GM18867 (cell line): ENCODE data around the gene CIT.

Source experiments
- ATAC-seq: cut with Tn5 transposase; IDR thresholded peaks from one replicate; pipeline ENCODE4 v1.9.1; 2021; ENCODE audit warnings: mild to moderate bottlenecking, moderate library complexity; ENCODE audit not compliant: unreplicated experiment

The CIT gene

DNA sequence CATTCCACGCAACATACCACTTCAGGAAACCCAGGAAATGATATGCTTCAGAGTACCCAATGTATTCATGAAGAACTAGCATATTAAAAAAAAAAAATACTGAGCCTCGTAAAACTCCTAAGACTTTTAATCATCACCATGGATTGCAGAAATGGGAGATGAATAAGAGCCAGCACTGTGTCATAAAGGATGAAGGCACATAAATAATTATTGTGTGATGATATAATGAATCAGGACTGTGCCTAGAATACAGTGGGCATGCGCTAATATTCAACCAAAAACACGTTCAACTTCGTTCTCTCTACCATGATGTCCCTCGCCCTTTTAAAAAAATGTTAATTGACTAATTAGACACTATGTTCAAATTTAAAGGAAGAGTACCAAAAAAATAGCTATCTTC lies 68.7 kb downstream of the CIT start:
- no peak for ATAC-seq

DNA sequence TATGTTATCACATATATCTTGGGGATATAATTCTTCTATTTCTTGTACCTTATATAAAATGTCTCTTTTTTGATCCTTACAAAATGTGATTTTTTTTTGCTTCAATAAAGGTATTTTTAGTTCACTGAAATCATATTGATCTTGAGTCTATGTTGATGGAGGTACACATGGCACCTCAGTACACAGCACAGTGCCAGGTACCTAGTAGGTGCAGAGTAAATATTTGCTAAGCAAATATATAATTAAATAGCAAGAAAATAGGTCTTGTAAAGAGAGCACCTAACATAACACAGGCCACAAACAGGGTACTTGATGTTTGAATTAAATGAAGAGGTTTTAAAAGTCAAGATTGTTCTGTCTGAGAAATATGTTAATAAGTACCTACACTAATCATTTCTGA lies 69.7 kb downstream of the CIT start:
- no peak for ATAC-seq

GRCh38 chr12:119804011-119804641 lies 73.0 kb downstream of the CIT start:
- no peak for ATAC-seq

DNA sequence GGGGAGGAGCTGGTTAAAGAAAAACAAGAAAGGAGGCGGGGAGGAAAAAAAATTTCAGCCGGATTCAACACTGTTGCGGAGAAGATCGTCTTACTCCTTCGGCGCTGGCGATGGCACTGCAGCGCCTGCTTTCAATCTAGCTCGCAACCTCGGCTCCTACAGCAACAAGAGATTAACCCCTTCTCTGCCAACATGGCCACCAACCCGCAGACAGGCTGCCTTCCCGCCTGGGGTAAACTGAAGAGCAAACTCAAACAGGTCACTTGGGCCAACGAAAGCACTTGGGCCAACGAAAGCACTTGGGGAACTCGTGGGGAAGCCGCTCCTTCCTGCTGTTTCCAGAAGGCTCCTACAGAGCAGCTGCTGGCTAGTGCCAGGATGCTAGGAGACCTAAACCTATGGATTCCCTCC lies 73.7 kb downstream of the CIT start:
- ATAC-seq, result no peak

DNA sequence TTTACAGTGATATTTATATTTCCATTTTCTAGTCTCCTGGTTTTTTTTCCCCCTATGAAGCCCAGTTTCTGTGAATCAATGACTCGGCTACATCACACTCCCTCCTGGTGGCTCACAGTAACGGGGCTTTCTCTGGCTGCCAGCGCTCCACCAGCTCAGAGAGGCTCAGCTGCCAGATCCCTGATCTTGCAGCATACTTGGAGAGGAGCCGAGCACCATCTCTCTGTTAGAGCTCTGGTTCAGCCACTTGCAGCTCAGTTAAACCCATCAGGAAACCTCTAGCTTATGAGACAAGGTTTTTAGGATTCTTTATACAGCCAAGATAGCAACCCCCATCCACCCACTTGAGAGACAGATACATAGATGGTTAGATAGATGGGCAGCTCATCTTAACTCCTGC lies 74.6 kb downstream of the CIT start:
- ATAC-seq, result no peak

- no peak for ATAC-seq
These were observed 80.0 kb downstream of the CIT start for GRCh38 chr12:119797090-119797489.

GRCh38 chr12:119796292-119796691 lies 80.8 kb downstream of the CIT start:
- ATAC-seq, result no peak

DNA sequence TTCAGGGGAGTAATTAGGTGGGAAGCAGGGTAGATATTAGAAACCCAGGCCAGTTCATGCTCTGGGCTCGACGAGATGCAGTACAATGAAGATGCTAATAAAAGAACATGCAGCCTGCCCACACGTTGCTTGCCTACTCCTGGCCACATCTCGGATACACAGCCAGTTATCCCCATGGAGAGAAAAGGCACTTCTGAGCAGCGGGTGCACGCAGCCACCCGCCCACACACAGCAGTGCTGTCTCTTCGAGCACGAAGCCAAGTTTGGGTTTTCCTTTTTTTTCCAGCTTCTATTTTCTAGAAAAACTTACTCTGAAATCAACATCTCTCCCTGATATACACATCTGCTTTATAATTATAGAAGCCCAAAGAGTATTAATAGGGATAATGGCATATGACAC lies 85.7 kb downstream of the CIT start:
- no peak for ATAC-seq

GRCh38 chr12:119788786-119789185 lies 88.3 kb downstream of the CIT start:
- ATAC-seq, result no peak

DNA sequence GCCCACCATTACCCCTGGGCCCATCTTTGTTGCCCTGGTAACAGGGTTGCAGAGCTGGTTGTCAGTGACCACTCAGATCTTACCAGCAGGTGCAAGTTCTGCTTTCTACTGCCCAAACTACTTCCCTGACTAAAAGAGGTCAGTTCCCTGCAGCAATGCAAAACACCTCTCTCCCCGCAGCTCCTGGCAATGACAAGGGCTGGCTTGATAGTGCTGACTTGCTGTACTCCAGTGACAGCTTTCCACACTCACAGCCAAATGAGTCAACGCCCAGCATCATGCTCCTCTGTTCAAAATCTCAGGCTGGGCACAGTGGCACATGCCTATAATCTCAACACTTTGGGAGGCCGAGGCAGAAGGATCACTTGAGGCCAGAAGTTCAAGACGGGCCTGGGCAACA lies 90.6 kb downstream of the CIT start:
- ATAC-seq, result no peak

DNA sequence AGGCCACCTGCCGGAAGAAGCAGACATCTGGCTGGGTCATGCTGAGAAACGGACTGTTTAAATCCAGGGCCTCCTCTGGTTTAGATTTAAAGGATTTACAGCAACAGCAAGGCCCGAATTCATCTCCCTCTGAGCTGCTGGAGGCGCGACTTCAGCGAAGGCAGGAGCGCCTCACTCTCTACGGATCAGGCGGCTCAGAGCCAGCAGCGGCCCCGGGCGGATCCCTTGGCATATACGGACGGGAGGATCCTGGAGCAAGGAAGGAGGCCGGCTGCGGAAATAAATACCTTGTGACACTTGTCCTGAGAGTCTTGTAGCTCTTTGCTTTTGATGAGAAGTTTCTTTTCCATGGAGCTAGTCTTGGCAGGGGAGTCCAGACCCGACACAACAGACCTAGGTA lies 92.4 kb downstream of the CIT start:
- ATAC-seq, result no peak

DNA sequence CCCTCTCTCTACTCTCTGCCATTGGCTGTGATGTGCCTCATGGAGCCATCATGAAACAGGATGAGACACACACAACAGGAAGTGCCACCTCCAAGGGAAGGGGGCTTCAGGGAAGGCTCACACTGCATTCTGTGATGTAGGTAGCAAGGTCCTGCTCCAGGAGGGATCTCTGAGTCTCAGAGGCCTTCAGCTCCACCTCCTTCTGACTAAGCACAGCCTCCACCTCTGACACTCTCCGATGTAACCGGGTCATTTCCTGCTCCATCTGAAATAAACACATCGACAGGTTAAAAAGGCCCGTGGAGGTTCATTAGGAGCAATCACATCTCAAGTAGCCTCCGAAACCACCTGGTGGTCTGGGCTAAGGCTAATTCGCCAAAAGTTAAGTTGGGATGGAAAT lies 93.3 kb downstream of the CIT start:
- ATAC-seq, result no peak

- ATAC-seq, result peak; percentile 68
These were observed 95.3 kb downstream of the CIT start for GRCh38 chr12:119781804-119782203.

GRCh38 chr12:119780786-119781434 lies 96.2 kb downstream of the CIT start:
- ATAC-seq, result no peak

- ATAC-seq, result no peak
These were observed 101.7 kb downstream of the CIT start for GRCh38 chr12:119775246-119775895.

DNA sequence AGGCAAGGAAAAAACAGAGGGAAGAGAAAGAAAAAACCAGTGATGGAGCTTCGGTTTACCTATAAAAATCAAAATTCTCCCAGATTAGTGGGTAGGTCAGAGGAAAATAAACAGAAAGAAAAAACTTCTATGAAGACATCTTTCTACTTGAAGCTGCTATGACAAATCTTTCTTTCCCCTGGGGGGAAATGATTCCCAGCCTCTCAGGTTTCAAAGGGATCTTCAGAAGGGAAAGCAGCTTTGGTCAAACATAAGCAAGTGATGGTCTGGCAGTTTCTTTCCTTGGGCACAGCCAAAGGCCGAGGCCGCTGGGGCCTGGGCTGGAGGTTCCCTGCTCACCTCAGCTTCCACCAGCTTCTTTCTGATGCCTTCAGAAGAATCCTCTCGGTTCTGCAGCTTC lies 104.7 kb downstream of the CIT start:
- no peak for ATAC-seq

DNA sequence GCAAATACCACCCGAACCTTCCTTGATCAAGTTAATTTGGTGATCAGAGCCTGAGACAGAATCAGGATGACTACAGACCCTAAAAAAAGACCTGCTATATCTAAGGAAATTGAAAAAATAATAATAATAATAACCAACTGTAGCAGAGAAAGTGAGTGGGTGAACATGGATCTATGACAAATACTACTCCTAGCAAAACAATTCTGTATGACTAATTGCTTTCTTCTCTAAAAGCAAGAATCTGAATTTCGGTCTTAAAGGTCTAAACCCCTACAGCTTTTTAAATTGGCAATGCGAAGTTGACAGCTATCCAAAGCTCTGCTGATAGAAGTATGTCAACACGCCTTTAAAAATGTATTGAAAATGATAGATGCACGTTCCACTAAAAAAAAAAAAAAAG lies 107.0 kb downstream of the CIT start:
- ATAC-seq, result no peak

DNA sequence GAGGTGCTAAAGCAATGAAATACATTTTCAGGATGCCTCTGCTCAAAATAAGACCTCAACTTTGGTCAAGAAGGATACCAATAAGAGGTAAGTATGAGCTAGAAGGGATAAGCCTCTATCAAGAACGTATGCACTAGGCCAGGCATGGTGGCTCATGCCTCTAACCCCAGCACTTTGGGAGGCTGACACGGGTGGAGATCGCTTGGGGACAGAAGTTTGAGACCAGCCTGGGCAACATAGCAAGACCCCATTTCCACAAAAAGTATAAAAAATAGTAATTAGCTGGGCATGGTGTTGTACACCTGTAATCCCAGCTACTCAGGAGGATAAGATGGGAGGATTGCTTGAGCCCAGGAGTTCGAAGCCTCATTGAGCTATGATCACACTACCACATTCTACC lies 114.5 kb downstream of the CIT start:
- no peak for ATAC-seq

DNA sequence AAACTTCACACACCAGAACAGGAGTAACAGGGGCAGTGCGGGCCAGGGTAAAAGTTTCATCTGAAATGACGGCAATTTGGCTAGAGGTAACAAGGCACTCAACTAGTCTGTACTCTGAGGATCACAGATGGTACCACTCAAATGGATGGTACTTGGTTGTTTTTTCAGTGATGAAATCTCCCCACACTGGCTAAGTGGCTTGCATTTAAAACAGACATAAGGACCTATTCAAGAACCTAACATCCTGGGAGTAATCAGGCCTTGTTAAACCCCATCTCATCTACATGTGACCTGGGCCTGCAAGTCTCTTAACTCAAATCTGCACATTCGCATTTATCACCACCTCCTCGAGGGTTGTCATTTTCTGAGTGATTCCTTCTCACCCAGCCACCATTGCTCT lies 118.4 kb downstream of the CIT start:
- no peak for ATAC-seq

DNA sequence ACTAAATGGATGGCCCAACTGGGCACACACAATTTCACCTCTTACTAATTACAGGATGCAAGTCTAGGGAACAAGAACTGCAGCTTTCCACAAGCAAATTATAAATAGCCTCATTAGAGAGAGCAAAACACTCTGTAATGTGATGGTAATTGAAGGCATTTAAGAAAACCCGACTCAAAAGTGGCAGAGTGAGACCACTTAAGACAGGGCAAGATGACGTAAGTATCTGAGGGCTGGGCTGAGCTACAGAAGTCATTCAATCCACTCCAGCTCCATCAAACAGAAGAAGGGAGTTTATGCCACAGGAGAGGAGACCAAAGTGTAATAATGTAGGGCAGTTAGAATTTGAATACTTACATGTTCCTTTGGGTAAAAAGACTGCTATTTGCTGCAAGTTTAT lies 118.9 kb downstream of the CIT start:
- ATAC-seq, result no peak

- no peak for ATAC-seq
These were observed 125.2 kb downstream of the CIT start for GRCh38 chr12:119751961-119752360.

DNA sequence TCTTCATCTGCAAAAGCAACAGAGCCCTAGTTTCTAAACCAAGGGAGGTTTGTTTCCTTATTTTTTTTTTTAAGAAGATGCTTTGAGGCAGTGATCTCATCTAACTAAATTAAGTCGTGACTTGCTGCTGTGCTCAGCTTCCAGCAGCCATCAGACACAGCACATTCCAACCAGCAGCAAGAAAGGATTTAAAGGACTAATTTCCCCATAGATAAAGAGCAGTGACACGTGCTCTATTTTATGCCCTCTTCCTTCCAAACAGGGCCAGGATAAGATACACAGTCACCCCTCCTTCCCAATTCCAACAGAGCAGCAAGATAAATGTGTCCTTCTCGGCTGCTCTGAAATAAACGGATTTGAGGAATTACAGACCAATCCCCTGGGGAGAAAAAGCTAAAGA lies 127.5 kb downstream of the CIT start:
- ATAC-seq, result no peak

DNA sequence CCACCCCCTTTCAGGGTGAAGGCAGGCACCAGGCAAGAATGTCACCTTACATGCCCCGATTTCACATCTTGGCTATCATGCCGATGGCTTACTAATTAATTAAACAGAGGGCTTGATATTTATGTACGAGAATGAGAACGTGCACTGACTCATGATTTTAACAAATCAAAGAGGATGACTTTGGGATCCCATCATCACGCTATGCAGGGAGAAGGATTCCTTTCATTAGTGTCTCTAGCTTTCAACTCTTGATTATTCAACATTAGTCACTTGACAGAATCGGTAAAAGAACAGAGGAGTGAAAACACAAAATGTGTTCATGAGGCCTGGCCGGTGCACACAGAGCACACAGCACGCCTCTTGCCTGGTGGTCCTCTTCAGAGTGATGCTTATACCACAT lies 128.6 kb downstream of the CIT start:
- ATAC-seq, result no peak
